ENCODE results near the gene EMC9.

DNA sequence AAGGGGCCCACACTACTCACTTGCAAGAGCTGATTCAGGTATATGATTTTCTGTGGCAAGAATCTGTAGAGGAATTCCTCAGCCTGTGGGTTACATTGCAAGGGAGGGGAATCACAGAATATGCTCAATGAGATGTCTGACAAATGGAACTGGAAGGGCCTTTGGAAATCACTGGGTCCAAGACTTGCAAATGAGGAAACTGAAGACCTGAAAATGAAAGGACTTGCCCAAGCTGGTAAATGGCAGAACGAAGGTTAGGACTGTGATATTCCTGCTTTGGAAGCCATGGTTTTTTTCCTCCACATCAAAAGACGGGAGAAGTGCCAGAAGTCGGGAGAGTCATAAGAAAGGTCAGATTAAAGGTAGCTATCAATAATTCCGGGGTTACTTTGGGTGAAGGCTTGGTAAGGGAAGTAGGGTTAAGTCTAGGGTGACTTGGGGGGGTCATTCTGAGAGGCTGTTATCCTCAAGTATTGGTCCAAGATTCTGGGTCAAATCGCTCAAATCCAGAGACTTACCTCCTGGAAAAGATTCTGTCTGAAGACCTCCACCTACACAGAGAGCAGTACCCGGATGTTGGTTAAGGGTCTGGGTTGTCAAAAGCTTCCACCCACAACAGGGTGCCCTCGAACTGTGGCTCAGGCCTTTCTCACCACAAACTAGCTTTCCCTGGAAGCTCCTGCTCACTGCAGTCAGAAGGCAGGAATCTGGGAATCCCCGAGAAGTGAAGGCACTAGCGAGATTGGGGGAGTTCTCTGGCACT, 4.5 kb upstream of the EMC9 start:
- TF ChIP-seq, protein P1, sequence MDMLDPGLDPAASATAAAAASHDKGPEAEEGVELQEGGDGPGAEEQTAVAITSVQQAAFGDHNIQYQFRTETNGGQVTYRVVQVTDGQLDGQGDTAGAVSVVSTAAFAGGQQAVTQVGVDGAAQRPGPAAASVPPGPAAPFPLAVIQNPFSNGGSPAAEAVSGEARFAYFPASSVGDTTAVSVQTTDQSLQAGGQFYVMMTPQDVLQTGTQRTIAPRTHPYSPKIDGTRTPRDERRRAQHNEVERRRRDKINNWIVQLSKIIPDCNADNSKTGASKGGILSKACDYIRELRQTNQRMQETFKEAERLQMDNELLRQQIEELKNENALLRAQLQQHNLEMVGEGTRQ (IDR thresholded peaks at IDR 0.05), result no peak
- TF ChIP-seq POLR2A (IDR thresholded peaks at IDR 0.05; ENCODE audit: low read length), result no peak

Data from A549 (cell line).